ENCODE results near the gene DAGLA.
A peak's percentile ranks its signal among the peaks of the same experiment; 100 is the strongest.

DAGLA gene

DNA sequence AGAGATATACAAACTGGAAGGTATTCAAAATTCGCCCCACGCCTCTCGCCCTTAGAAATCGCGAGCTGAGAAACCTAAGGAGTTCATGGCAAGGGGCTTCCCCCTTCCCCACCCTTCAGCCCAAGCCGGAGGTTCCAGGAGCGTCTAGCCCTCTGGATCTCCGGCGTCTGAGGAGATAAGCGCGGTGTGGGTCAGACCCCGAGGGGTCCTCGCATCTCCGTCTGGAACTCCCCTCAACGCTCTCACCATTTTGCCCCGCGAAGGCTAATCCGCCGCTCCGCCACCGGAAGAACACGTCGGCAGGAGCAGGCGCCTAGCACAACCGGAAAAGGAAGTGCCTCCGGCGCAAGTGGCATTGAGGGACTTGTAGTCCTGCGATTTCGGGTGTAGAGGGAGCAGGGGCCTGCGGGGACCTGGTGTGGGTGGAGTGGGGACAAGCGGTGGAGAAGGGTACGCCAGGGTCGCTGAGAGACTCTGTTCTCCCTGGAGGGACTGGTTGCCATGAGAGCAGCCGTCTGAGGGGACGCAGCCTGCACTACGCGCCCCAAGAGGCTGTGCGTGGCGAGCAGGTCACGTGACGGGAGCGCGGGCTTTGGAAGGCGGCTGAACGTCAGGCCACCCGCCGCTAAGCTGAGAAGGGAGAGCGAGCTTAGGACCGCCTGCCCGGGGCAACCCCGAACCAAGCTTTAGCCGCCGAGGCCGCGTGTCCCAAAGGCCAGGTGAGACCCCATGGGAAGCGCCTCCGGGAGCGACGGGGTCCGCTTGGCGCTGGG is 112.3 kb downstream of the DAGLA start, which contains the start of the genes FEN1 and TMEM258:
Gene FEN1 (plus strand): TSS at position 602 of the 773 bp plus-strand sequence. CDS start 2,451 bp downstream, outside the sequence.
Gene TMEM258 (minus strand): TSS at position 290 of the 773 bp plus-strand sequence. CDS start 41 bp downstream, at position 249.
- peaks cover 20% of the 10 kb centered on the region for H3K4me1 ChIP-seq (ENCODE audit: insufficient read depth, low read length)
- H3K27me3 ChIP-seq (ENCODE audit: insufficient read depth, low read length), result no peaks in the 10 kb centered on the region
- H3K4me3 ChIP-seq (ENCODE audit: low read length), result peak within 1 kb of the TSS; percentile 99
- no peaks in the 10 kb centered on the region for H3K9me3 ChIP-seq (ENCODE audit: low read length)
- H3K36me3 ChIP-seq (ENCODE audit: insufficient read depth, low read length), result peaks cover 52% of the 10 kb centered on the region
- peak within 1 kb of the TSS; percentile 36 for H2AFZ ChIP-seq (ENCODE audit: low read depth, low read length)

DNA sequence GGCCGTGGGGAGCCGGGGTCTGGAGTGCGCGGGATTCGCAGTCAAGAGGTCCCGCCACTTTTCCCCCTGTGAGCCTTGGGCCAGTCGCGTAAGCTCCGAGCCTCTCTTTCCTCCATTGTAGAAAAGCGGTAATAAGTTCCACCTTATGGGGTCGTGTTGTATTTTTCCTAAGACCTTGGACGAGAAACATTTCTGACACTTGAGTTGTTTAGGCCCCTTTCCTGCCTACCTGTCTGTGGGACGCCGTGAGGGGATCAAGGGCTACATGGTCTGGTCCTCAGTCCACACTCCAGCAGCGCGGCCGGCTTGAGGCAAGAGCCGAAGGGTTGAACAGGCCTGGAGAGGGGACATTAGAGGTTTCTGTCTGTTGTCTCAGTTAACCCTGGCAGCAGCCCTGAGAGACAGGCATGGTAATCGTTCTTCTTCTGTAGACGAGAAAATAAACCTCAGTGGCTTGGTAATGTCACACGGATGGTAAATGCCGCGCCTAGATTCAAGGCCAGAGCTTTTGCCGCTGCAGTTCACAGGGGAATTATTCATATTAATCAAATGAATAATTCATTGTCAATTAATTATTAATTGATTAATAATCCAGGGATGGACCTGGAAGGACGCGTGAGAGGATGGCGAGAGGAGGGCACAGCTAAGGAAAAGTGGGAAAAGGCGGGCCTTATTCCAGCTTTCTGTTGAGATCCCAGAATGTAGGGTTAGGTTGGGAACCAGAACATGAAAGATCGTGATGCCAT is 113.1 kb downstream of the DAGLA start:
- Histone ChIP-seq H3K27me3 (ENCODE audit: insufficient read depth, low read length) (no peaks in the 10 kb centered on the region), H3K4me3 (ENCODE audit: low read length) (peak overlapping the region; percentile 99), H3K4me1 (ENCODE audit: insufficient read depth, low read length) (peaks cover 20% of the 10 kb centered on the region), H2AFZ (ENCODE audit: low read depth, low read length) (peak overlapping the region; percentile 36), H3K9me3 (ENCODE audit: low read length) (no peaks in the 10 kb centered on the region), H3K36me3 (ENCODE audit: insufficient read depth, low read length) (peaks cover 49% of the 10 kb centered on the region)

DNA sequence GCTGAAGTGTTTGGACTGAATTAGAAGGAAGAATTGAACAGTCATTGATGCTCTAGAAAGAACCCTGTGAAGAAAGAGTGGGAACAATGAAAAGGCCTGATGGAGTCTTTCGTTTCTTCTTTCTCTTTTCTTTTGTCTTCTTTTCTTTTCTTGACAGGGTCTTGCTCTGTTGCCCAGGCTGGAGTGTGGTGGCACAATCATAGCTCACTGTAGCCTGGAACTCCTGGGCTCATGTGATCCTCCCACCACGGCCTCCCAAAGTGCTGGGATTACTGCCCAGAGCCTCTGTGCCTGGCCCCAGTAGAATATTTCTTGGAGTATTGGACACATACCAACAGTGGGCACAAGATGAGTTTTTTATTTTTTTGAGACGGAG is 113.6 kb downstream of the DAGLA start:
- peak overlapping the region; percentile 99 for H3K4me3 ChIP-seq (ENCODE audit: low read length)
- peaks cover 47% of the 10 kb centered on the region for H3K36me3 ChIP-seq (ENCODE audit: insufficient read depth, low read length)
- no peaks in the 10 kb centered on the region for H3K27me3 ChIP-seq (ENCODE audit: insufficient read depth, low read length)
- H3K4me1 ChIP-seq (ENCODE audit: insufficient read depth, low read length), result peaks cover 20% of the 10 kb centered on the region
- no peaks in the 10 kb centered on the region for H3K9me3 ChIP-seq (ENCODE audit: low read length)
- no peak overlapping the region for H2AFZ ChIP-seq (ENCODE audit: low read depth, low read length)

DNA sequence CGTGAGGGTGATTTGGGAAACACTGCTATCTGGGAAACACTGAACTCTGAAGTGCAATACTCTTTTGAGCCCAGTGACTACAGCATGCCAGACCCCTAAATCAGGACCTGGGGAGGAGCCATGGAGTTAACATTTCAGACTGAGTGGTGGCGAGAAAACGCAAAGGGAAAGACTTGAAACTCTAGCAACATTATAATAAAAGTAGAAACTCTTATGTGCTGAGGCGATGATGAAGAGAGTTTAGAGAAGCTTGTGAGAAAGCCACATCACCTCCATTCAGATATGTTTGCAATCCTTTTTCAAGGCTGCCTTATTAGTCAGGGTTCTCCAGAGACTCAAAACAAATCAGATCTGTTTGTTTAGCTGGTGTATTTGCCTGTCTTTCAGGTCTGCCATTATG is 114.4 kb downstream of the DAGLA start:
- Histone ChIP-seq H2AFZ (ENCODE audit: low read depth, low read length) (no peak overlapping the region), H3K36me3 (ENCODE audit: insufficient read depth, low read length) (peaks cover 46% of the 10 kb centered on the region), H3K9me3 (ENCODE audit: low read length) (no peaks in the 10 kb centered on the region), H3K4me3 (ENCODE audit: low read length) (no peak overlapping the region), H3K27me3 (ENCODE audit: insufficient read depth, low read length) (no peaks in the 10 kb centered on the region), H3K4me1 (ENCODE audit: insufficient read depth, low read length) (peaks cover 20% of the 10 kb centered on the region)

DNA sequence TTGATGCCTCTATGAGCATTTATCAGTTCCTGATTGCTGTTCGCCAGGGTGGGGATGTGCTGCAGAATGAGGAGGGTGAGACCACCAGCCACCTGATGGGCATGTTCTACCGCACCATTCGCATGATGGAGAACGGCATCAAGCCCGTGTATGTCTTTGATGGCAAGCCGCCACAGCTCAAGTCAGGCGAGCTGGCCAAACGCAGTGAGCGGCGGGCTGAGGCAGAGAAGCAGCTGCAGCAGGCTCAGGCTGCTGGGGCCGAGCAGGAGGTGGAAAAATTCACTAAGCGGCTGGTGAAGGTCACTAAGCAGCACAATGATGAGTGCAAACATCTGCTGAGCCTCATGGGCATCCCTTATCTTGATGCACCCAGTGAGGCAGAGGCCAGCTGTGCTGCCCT is 115.3 kb downstream of the DAGLA start:
- Histone ChIP-seq H3K4me1 (ENCODE audit: insufficient read depth, low read length) (peaks cover 20% of the 10 kb centered on the region), H3K27me3 (ENCODE audit: insufficient read depth, low read length) (no peaks in the 10 kb centered on the region), H3K4me3 (ENCODE audit: low read length) (no peak overlapping the region), H2AFZ (ENCODE audit: low read depth, low read length) (no peak overlapping the region), H3K36me3 (ENCODE audit: insufficient read depth, low read length) (peaks cover 46% of the 10 kb centered on the region), H3K9me3 (ENCODE audit: low read length) (no peaks in the 10 kb centered on the region)

DNA sequence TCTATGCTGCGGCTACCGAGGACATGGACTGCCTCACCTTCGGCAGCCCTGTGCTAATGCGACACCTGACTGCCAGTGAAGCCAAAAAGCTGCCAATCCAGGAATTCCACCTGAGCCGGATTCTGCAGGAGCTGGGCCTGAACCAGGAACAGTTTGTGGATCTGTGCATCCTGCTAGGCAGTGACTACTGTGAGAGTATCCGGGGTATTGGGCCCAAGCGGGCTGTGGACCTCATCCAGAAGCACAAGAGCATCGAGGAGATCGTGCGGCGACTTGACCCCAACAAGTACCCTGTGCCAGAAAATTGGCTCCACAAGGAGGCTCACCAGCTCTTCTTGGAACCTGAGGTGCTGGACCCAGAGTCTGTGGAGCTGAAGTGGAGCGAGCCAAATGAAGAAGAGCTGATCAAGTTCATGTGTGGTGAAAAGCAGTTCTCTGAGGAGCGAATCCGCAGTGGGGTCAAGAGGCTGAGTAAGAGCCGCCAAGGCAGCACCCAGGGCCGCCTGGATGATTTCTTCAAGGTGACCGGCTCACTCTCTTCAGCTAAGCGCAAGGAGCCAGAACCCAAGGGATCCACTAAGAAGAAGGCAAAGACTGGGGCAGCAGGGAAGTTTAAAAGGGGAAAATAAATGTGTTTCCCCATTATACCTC is 115.8 kb downstream of the DAGLA start:
- H3K9me3 ChIP-seq (ENCODE audit: low read length), result no peaks in the 10 kb centered on the region
- peaks cover 20% of the 10 kb centered on the region for H3K4me1 ChIP-seq (ENCODE audit: insufficient read depth, low read length)
- H3K4me3 ChIP-seq (ENCODE audit: low read length), result no peak overlapping the region
- no peak overlapping the region for H2AFZ ChIP-seq (ENCODE audit: low read depth, low read length)
- peaks cover 48% of the 10 kb centered on the region for H3K36me3 ChIP-seq (ENCODE audit: insufficient read depth, low read length)
- no peaks in the 10 kb centered on the region for H3K27me3 ChIP-seq (ENCODE audit: insufficient read depth, low read length)
